GM19468 (cell line): ENCODE results near the gene CACNA2D3.

Source experiments
- ATAC-seq: cut with Tn5 transposase; IDR thresholded peaks from one replicate; pipeline ENCODE4 v1.9.1; 2021; ENCODE audit warnings: mild to moderate bottlenecking, moderate library complexity, moderate number of reproducible peaks; ENCODE audit not compliant: unreplicated experiment; ENCODE audit errors: extremely low read depth

The CACNA2D3 gene

DNA sequence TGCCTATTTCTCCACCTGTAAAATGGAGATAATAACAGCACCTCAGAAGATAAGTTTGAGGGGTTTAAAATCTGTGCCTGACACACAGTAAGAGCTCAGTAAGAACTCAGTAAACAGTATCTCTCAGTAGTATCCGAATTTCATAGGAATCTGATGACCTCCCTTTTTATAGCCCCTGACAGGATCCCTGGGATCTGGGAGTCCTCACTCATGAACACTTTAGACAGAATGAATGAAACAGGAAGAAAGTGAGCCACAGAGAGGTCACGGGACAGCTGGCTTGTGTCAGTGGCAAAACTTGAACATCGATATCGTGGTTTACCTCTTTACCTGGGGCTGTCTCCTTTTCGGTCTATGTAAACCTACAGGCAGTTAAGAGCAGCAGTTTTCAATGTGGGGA lies 754.3 kb downstream of the CACNA2D3 start:
- ATAC-seq: no peak

DNA sequence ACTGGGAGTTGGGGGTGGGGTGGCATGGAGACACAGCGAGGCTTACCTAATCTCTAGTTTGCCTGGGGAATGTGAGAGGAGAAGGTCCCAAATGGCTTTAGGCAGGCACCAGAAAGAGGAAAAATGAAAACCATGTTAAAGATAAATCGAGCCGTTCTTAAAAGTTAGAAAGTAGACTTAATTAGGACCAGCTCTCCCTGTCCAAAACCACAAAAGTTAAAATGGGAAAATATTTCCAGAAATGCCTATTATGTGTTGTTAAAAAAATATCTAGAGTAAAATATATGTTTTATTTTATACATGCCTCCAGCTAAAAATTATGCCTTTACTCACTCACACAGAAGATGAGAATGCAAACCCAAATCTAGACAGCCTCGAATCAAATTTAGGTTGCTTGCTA lies 755.4 kb downstream of the CACNA2D3 start:
- no peak for ATAC-seq

DNA sequence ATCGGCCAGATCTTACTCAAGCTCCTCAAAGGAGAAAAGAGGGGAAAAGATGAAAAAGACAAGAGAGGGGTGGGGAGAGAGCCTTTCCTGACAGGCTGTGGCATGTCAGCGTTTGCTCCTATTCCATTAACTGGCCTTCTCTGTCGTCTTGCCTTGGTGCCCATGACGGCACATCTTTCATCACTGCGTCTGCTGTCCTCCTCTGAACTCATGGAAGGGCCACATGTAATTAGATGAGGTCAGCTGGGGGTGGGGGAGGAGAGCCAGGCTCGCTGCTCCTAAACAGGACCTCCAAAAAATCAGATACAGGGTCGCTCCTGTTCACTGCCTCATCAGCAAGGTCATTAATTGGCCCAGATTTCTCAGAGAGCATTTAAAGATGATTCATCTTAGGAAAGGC lies 755.8 kb downstream of the CACNA2D3 start:
- no peak for ATAC-seq

DNA sequence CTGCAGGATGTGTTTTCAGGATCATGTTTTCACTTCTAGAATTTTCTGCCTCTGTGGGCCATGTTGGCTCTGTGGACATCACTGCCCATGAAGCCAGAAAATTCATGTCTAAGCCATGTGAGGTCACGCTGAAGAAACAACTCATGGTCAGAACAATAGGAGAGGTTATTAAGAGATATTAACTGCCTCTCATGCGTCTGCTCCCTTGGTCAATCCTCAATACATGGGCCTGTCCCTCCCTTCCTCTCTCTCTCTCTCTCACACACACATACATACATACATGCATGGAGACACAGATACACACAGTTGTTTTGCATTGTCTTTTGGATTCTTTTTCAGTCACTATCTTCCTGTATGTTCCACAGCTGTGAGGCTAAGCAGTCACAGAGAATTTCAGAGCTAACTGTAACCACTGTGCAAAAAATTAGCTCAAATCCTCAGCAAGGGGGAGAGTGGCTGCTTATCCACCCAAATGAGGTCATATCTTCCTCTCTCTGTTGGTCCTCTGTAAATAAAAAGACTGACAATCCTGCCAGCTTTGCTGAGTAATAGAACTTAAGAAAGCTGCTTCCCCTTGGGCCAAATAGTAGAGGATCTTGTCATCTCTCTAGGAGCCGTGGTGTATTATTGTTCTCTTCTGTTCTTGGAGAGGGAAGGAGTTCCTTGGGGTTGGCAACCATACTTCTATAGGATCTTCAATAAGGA lies 759.9 kb downstream of the CACNA2D3 start:
- no peak for ATAC-seq

DNA sequence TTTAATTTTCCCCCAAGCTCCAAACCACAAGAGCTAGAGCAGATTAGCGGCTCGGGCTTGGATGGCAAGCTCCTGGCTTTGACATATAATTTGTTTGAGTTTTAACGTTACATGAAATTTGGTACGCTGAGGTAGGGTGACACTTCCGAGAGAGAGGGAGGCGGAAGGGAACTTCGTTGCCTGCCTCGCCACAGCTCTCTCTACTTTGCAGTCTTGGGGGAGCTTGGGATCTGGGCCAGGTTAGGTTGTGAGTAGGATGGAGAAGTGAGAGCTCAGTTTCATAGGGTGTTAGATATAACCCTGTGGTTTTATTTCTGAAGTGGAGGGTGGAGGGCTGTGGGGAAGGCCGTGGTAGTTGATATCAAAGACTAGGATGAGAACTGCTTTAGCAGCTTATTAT lies 765.8 kb downstream of the CACNA2D3 start:
- no peak for ATAC-seq

DNA sequence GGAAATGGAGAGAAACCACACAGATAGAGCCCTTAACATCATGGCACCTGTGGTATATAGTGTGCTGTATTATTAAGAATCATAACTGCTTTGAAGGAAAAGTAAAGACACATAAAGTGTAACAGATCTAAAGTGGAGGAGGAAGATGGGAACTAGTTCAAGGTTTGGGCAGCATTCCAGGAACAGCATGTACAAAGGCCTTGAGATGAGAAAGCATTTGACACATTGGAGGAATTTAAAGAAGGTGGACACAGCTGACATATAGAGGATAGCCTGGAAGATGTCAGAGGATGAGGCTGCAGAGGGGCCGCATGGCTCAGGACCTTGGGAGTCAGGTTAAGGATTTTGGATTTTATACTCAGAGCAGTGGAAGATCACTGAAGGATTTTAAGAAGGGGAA lies 766.5 kb downstream of the CACNA2D3 start:
- ATAC-seq: no peak

DNA sequence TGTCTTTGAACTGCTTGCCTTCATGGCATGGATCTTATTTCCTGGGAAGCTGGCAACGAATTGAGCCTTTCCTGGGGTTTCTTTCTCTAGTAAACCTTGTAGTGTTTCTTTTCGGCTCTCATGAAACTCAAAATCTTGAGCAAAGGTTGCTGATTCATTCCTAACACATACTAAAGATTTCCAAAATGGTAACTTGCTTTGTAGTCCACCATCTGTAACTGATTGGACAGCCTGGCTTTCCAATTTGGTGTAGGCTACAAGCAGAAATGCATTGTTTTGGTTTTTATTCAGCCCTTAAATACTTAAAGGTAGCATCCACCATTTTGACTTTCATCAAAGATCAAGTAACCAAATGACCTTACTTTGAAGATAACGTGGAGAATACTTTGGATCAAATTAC lies 767.4 kb downstream of the CACNA2D3 start:
- no peak for ATAC-seq

DNA sequence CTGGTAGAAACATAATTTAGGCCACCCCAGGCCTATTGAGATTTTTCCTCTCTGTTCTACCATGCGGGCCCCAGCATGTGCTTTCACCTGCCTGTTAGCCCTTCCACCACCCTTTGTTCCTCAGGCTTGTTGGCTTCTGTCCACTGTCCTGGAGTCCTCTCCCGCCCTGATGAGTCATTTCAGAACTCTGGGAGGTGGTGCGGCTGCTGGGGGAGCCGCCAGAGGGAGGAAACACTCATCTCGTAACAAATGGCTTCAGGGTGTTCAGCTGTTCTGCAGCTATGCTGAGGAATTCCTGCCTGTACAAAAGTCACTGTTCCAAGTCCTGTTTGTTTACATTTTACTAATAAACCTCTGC lies 769.2 kb downstream of the CACNA2D3 start:
- no peak for ATAC-seq

DNA sequence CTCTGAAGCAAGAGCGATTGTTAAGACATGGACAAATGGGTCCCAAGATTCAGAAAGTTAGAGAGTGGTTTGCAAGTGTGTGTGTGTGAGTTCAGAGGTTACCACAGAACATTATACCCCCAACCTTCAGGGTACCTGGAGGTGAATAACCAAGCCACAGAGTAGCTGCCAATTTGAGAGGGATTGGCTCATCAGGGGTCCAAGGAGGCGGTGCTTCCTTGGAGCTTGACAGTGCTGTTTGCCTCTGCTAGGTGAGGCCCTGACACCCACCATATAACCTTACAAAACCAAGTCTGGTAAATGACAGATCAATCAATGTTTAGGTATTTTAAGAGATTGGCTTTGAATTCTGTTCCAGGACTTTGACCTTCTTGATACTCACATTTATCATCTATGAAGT lies 769.8 kb downstream of the CACNA2D3 start:
- no peak for ATAC-seq

DNA sequence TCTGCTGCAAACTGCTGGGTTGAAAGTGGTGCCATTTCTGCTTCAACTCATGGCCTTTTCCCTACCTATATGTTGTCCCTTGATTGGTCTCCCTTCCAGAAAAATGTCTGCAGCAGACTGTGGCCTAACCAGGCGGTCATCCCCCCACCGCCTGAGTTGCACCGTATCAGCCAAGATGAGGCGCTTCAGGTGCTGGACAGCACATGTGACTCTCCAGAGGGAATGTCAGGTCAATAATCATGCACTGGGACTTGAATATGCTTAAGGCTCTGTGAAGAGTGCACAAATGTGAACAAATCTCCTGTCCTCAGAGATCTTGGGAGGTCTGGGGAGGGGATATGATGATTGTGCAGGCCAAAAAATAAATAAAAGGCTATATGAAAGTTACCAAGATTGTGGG lies 773.3 kb downstream of the CACNA2D3 start:
- ATAC-seq: no peak

DNA sequence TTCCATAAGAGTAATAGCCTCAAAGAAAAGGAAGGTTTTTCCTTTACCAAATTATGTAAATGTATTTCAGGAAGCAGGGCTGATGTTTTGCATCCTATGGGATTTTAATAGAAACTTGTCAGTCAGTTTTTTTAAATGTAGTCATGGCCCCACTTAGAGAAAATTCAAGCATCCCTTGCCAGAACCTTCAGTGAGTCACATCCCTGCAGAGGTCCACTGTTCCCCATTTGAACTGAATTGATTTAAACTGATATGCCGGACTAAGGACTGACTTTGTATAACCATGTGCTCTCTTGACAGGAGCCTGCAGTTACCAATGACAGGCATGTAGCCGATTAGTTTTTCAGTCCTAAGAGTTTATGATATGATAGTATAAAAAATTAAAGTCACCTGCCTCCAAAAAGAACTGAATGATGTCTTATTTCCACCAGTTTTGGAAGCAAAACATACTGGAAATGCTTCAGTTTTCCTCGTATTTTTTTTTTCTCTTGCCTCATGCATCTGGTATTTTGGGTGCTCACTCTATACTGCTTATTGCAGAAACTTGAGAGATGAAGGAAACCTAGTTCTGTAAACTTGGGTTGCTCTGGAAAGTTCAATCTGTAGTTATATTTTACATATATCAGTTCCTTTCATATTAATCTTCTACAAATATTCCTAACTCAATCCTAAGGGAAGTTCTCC lies 774.8 kb downstream of the CACNA2D3 start:
- no peak for ATAC-seq

DNA sequence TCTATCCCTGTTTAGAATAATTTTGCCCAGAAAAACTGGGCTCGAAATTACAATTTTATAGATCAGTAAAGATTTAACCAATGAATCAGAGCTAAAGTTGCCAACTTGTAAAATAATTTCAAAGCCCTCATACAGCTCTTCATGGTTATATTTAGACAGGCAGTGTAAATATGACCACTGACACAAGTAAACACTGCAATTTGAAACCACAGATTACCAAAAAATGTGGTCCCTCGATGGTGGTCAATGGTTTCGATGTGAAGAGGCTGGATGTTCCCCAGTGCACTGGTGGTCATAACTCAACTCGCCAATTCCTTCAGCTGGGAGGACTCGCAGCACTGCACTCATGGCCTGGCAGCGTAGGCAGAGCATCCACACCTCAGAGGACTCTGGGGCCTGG lies 776.9 kb downstream of the CACNA2D3 start:
- ATAC-seq: no peak

DNA sequence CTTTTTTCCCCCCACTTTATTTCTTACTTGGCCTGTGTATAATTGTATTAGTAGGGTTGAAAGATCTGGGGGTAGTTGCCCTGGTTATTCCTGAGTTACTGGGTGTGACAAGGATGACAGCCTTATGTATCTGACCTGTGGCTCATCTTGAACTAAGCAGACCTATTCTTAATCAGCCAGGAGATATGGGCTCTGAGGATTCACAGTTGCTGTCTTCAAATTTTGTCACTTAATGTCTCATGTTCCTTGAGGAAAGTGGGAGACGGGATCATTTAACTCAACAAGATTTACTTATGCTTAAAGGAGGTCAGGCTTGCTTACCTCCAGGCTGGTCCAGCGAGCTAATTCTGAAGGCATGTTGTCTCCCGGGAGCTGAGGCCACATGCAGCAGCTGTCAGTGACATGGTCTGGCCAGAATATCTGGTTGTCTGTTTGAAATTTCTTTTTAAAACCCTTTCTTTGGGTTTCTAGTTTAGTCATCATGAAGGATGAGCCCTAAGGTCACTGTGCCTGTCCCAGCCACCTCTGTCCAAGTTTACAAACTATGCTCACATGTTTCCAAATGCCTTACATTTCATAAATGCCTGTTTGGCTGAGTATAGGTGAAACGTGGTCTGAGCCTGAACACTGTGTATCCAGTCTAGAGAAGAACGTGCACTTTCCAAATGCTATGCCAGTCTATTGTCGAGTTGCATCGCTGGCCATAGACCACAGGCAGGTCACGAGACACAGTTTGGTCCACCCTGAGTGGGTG lies 778.7 kb downstream of the CACNA2D3 start:
- ATAC-seq: no peak

DNA sequence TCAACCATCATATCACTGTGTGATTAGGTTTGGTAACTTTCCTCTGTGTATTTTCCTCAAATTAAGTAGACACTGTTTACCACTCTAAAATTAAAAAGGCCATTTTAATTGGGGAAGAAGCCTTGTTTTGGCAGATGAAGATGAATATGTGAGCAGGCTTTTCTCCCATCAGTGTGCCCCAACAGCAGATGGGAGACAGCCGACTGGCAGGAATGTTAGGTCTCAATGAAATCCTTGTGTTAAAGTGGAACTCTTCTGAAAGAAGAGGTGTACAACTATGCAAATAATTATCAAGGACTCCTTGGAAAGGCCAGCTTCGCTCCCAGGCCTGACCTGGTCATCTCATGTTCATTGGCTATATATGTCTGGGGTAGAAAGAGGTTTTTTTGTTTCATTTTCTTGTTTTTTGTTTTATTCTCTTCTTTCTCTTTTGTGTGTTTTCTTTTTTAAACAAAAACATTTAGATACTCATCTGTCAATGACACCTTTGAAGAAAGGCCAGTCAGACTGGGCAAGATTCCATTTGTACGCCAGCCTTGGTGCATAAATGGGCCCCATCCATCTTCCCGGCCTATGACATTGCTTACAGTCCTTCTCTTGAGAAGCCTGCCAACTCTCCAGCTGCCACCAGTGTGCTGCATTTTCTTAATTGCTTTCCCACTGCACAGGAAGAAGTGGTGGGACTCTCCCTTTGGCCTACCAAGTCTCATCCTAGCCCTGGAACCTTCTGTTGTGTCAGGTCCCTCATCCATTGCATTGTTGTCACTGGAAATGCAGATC lies 779.7 kb downstream of the CACNA2D3 start:
- ATAC-seq: no peak

DNA sequence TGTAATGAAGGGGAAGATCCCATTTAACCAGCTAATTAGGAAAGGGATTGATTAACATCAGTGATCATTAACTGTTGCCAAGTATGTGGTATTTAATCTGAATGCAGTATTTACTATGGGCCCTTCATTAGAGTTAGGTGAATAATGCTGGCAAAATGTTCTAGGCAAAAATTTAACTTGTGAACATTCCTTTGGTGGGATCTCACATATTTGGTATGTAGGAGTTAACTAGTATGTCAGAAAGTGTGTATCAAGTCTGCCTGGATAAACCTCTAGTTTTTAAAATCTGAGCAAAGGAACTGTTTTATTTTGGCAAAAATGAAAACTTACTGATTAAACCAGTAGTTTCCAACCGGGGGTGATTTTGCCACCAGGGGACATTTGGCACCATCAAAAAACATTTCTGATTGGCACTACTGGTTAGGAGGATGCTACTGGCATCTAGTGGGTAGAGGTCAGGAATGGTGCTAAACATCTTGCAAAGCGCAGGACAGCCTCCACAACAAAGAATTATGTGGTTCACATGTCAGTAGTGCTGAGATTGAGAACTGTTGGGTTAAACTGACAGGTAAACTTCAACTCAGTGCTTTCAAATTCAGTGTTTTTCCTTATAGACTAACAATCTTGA lies 783.0 kb downstream of the CACNA2D3 start:
- ATAC-seq: no peak

DNA sequence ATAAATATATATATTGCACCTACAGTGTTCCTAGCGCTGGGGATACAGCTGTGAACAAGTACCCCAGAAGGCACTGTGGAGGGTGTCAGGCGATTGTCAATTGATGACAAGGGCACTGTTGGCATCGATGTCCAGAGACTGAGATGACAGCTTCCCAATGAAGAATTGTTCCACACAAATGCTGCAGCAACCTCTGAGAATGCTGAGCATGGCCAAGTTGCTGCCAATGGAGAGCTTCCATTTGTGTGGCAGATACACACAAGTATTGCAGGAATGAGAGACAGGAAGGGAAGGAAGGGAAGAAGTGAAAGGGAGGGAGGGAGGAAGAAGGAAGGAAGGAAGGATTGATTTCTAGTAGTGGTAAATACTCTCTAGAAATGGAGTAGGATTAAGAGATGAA lies 783.6 kb downstream of the CACNA2D3 start:
- no peak for ATAC-seq

DNA sequence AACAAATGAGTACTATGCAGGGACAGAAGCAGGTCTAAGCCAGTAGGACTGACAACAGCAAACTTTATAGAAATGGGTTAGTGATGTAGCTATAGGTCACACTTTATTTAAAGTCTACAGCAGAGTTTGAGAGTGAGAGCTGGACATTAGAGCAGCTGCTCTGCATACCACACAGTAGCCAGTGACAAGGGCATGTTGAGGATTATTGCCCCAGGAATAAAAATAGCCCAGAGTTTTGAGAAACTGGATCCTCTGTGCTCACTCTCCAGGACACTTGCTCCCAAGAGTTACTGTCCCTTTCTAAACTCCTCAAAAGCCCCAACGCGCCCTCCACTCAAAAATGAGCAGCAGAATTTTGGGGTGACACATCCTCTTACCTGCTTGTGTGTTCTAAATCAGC lies 784.4 kb downstream of the CACNA2D3 start:
- no peak for ATAC-seq

DNA sequence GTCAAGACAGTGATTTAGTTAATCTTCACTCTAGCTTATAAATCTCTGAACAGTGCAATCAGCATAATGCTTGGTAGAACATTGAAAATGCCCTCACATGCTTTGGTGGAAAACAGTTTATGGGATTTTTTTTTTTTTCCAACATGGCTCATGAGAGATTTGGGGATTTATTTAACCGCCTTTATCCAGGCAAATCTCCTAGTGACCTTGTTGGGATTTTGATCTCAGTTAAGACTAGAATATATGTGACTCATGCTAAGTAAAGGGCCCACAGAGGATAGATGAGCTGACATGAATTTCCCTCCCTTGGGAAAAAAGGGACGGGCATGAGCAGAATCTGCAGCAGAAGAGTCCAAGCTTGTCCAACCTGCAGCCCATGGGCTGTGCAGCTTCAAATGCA lies 786.8 kb downstream of the CACNA2D3 start:
- no peak for ATAC-seq

DNA sequence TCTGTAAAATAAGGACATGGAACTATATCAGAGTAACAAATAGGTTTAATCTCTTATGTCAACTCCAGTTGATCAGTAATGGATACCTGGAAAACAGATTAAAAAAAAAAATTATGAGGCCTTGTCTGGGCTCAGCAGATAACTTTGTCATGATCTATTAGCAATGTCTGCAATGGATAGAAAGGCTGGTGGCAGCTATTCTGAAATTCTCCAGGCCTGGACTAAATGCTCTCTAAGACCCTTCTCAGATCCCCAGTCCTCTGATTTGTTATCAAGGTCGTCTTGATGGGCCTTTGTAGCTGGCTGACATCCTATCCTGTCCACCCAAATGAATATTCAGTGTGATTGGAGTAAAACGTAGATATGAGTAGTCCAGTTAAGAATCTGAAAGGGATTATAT lies 791.8 kb downstream of the CACNA2D3 start:
- no peak for ATAC-seq

DNA sequence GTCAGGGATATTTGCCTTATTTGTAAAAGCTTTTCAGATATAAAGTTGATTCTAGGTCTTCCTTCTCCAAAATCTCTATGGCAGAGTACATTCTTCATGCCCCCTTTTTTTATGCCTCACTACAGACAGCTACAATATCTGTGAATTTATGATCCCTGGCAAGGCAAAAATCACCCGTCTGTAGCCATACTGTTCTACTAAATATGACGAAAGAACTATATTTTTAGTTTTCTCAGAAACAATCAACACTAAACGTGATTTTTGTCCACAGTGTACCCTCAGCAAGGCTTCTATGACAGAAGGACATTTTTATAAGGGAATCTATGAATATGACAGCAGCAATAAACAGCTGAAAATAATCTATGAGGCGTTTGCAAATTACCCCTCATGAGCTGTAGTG lies 792.8 kb downstream of the CACNA2D3 start:
- no peak for ATAC-seq
